Adrenal gland (tissue), 5 donors: ENCODE measurements around the gene KLHL29.

ENCODE experiments used
- POLR2A ChIP-seq, 2 donors: fragments of 450-650 bp; IDR thresholded peaks; one replicate each; pipeline ENCODE4 v1.6.1; 2017; ENCODE audit warnings: antibody characterized with exemption in 2 of 2, mild to moderate bottlenecking in 2 of 2, moderate library complexity in 1 of 2
- TF ChIP-seq, protein P1 (sequence below), 6 experiments: fragments of 450-650 bp in 4 of 6; fragments of 200-600 bp in 2 of 6; sonication (generic) in 1 of 6; IDR thresholded peaks; 1 replicate in 5 of 6; 2 replicates in 1 of 6; pipeline versions ENCODE4 v1.5.1 to v1.8.0; 2016 to 2021; ENCODE audit warnings: antibody characterized with exemption in 6 of 6, mild to moderate bottlenecking in 2 of 6, moderate library complexity in 1 of 6
- donor health status: DM: no; HTN: no; CAD: no.

DNA sequence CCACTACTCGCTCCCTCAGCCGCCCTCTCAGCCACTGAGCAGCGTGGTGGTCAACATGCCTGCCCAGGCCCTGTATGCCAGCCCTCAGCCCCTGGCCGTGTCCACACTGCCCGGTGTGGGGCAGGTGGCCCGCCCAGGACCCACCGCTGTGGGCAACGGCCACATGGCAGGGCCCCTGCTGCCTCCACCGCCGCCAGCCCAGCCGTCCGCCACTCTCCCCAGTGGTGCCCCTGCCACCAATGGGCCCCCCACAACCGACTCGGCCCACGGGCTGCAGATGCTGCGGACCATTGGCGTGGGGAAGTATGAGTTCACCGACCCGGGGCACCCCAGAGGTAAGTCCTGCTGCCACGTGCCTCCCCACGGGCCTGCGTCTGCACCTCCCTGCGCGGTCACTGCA is 257.5 kb downstream of the KLHL29 start:
- TF ChIP-seq, protein P1, sequence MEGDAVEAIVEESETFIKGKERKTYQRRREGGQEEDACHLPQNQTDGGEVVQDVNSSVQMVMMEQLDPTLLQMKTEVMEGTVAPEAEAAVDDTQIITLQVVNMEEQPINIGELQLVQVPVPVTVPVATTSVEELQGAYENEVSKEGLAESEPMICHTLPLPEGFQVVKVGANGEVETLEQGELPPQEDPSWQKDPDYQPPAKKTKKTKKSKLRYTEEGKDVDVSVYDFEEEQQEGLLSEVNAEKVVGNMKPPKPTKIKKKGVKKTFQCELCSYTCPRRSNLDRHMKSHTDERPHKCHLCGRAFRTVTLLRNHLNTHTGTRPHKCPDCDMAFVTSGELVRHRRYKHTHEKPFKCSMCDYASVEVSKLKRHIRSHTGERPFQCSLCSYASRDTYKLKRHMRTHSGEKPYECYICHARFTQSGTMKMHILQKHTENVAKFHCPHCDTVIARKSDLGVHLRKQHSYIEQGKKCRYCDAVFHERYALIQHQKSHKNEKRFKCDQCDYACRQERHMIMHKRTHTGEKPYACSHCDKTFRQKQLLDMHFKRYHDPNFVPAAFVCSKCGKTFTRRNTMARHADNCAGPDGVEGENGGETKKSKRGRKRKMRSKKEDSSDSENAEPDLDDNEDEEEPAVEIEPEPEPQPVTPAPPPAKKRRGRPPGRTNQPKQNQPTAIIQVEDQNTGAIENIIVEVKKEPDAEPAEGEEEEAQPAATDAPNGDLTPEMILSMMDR (IDR thresholded peaks at IDR 0.05): no peak
- TF ChIP-seq POLR2A (IDR thresholded peaks at IDR 0.05): no peak
